NCI-H69 (cell line): ENCODE results near the gene EP300.
A peak's percentile ranks its signal among the peaks of the same experiment; 100 is the strongest.
"Not testable (repeated sequence)": the region's sequence is repeated elsewhere in the genome, so short reads cannot be mapped to it uniquely, and the experiment has no call there.

Source experiments
- DNase-seq: peaks from one replicate; lab custom pipeline; 2025; lab: John Stamatoyannopoulos, UW

Gene EP300

GRCh38 chr22:41085842-41086241 lies 6.5 kb upstream of the EP300 start:
- no peak for DNase-seq

- DNase-seq = peak; percentile 99
Observed at GRCh38 chr22:41091132-41092022, 1.0 kb upstream of the EP300 start.

- DNase-seq = peak; percentile 69
Observed at GRCh38 chr22:41092847-41093411, 537 bp downstream of the EP300 start.

GRCh38 chr22:41094041-41094593 lies 1.7 kb downstream of the EP300 start:
- peak; percentile 75 for DNase-seq

GRCh38 chr22:41096391-41096790 lies 4.0 kb downstream of the EP300 start:
- no peak for DNase-seq

DNA sequence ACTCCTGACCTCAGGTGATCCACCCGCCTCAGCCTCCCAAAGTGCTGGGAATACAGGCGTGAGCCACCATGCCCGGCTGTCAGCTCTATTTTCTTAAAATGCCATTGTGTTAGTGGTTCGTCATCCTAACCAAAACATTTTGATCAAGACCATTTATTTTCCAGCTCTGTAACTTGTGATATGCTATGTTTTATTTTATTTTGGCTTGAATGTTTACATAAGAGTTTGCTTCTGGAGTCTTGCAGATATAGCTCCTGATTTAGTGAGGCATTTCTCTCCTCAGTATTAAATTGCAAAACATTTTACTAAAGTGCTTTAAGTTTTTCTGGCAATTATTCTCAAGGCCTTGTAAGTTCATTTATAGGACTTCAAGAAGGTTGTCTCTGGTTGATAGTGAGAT lies 4.4 kb downstream of the EP300 start:
- DNase-seq = no peak

DNA sequence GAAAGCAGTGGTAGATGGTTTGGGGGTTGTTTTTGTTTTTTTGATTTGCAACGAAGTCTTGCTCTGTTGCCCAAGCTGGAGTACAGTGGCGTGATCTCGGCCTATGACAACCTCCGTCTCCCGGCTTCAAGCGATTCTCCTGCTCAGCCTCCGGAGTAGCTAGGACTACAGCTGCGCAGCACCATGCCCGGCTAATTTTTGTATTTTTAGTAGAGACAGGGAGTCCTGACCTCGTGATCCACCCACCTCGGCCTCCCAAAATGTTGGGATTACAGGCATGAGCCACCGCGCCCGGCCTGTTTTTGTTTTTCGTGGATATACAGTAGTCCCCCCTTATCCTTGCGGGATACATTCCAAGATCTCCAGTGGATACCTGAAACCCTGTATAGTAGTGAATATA lies 6.6 kb downstream of the EP300 start:
- DNase-seq = no peak

DNA sequence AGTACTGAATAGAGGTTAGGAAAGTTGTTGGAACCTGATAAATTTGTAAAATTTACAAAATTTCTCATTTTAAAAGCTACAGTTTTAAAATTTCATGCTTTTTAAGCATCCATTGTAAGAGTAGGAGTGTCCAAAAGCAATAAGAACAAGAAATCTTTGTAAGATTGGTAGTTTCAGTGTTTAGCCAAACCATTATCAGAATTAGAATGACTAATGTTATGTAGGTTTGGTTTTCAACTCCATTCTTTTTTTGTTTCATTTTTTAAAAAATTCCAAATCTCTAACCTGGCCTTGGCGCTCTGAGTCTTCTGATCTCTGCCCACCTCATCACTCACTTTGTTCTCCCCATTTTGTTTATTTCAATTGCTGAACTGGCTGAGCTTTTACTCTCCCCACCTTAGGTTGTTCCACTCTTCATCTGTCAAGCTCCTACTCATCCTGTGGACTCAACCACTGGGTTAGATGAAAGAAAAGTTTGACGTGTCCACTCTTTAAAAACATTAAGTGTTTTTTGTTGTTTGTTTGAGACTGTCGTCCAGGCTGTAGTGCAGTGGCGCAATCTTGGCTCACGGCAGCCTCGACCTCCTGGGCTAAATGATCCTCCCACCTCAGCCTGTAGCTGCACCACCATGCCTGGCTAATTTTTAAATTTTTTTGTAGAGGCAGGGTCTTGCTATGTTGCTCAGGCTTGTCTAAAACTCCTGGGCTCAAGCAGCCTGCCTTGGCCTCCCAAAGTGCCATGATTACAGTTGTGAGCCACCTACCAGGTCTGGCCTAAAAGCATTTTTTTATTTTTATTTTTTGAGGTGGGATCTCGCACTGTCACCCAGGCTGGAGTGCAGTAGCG lies 14.0 kb downstream of the EP300 start:
- no peak for DNase-seq

GRCh38 chr22:41106969-41107325 lies 14.6 kb downstream of the EP300 start:
- not testable (repeated sequence) for DNase-seq

DNA sequence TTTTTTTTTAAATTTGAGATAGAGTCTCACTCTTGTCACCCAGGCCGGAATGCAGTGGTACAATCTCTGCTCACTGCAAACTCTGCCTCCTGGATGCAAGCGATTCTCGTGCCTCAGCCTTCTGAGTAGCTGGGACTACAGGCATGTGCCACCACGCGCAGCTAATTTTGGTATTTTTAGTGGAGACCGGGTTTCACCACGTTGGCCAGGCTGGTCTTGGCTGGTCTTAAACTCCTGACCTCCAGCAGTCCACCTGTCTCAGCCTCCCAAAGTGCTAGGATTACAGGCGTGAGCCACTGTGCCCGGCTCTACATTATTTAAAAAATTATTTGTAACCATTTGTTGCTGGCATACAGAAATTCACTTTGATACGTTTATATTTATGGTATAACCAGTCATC lies 18.6 kb downstream of the EP300 start:
- DNase-seq = no peak

- DNase-seq = no peak
Observed at GRCh38 chr22:41116342-41116741, 23.9 kb downstream of the EP300 start.

DNA sequence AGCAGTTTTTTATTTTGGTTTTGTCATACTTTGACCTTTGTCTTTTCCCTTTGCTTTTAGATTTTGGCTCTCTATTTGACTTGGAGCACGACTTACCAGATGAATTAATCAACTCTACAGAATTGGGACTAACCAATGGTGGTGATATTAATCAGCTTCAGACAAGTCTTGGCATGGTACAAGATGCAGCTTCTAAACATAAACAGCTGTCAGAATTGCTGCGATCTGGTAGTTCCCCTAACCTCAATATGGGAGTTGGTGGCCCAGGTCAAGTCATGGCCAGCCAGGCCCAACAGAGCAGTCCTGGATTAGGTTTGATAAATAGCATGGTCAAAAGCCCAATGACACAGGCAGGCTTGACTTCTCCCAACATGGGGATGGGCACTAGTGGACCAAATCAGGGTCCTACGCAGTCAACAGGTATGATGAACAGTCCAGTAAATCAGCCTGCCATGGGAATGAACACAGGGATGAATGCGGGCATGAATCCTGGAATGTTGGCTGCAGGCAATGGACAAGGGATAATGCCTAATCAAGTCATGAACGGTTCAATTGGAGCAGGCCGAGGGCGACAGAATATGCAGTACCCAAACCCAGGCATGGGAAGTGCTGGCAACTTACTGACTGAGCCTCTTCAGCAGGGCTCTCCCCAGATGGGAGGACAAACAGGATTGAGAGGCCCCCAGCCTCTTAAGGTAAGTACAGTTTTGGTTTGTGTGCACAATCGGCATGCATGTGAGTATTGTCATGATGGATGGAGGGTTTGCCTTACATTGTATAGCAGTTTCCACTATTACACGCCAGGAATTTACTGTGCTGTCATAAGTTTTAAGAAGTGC lies 25.0 kb downstream of the EP300 start:
- DNase-seq = no peak

- DNase-seq = no peak
Observed at GRCh38 chr22:41123151-41123550, 30.8 kb downstream of the EP300 start.

GRCh38 chr22:41124086-41124485 lies 31.7 kb downstream of the EP300 start:
- DNase-seq = no peak

GRCh38 chr22:41127451-41127850 lies 35.1 kb downstream of the EP300 start:
- no peak for DNase-seq

DNA sequence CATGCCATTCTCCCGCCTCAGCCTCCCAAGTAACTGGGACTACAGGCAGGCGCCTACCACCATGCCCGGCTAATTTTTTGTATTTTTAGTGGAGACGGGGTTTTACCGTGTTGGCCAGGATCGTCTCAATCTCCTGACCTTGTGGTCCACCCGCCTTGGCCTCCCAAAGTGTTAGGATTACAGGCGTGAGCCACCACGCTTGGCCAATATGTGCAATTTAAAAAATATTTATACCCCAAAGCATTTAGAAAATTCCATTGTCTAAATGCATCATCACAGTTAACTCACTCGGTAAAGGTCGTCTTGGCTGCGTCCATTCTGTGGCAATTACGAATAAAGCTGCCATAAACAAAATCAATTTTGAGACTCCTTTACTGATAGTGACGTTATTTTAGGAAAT lies 36.2 kb downstream of the EP300 start:
- no peak for DNase-seq

DNA sequence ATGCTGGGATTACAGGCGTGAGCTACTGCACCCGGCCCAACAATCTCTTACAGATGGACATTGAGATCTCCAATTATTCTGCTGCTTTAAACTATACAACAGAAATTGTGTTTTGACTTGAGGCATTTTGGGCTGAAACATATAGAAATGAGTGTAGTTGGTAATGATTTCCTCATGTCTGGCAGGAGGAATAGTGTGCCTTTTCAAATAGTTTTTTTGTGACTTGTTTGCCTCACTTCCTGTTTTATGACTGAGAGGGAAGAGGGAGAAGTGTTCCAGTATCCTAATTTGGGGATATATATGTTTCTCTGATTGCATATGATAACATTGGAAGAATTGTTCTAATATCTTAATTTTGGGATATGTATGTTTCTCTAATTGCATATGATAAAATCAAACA lies 40.2 kb downstream of the EP300 start:
- DNase-seq = no peak

- no peak for DNase-seq
Observed at GRCh38 chr22:41140365-41140957, 48.1 kb downstream of the EP300 start.

GRCh38 chr22:41145921-41146320 lies 53.5 kb downstream of the EP300 start:
- DNase-seq = not testable (repeated sequence)

- DNase-seq = peak; percentile 16
Observed at GRCh38 chr22:41146573-41146972, 54.2 kb downstream of the EP300 start.

GRCh38 chr22:41147722-41148121 lies 55.3 kb downstream of the EP300 start:
- DNase-seq = no peak
